GM12872 (cell line): Measurements from ENCODE around the gene MKRN1.

Experiments used
- CTCF ChIP-seq: IDR thresholded peaks from 3 replicates; pipeline ENCODE4 v1.5.1; 2011; ENCODE audit warnings: low read depth, mild to moderate bottlenecking, low read length, moderate library complexity; ENCODE audit not compliant: insufficient read depth

The MKRN1 gene

GRCh38 chr7:140440593-140440992, 38.7 kb downstream of the MKRN1 start:
- no peak for TF ChIP-seq CTCF

- TF ChIP-seq CTCF = no peak
Measured at GRCh38 chr7:140439359-140439758, 39.9 kb downstream of the MKRN1 start.

GRCh38 chr7:140435252-140435895, 43.9 kb downstream of the MKRN1 start:
- no peak for TF ChIP-seq CTCF

GRCh38 chr7:140433396-140433795, 45.9 kb downstream of the MKRN1 start:
- no peak for TF ChIP-seq CTCF

- TF ChIP-seq CTCF = no peak
Measured at GRCh38 chr7:140426130-140426529, 53.2 kb downstream of the MKRN1 start.

- TF ChIP-seq CTCF = no peak
Measured at GRCh38 chr7:140425718-140426117, 53.6 kb downstream of the MKRN1 start.

GRCh38 chr7:140423501-140423900, 55.8 kb downstream of the MKRN1 start:
- TF ChIP-seq CTCF = no peak

- no peak for TF ChIP-seq CTCF
Measured at GRCh38 chr7:140421521-140421920, 57.8 kb downstream of the MKRN1 start.
